Activated CD4-positive, alpha-beta T cell treated with anti-CD3 and anti-CD28 coated beads, Interleukin-2, amount 10 ng/mL, durations not matched to agents 7 days and 5 days (primary cell): Measurements from ENCODE around the gene ARVCF. TPM values are rescaled to one million over a fixed set of nuclear protein-coding genes. Genes with fewer than 3 reads are reported as not detected.

Source experiments
- CTCF ChIA-PET: fragments of 350-600 bp; sonication (Branson Sonifier 250); formaldehyde crosslinking; loops from one replicate; lab custom pipeline; 2021; ENCODE audit warnings: antibody characterized with exemption; lab: Charles Lee
- POLR2A ChIA-PET: fragments of 350-600 bp; sonication (Branson Sonifier 250); formaldehyde crosslinking; loops from one replicate; lab custom pipeline; 2021; ENCODE audit warnings: antibody characterized with exemption; lab: Charles Lee
- DNase-seq: peaks from one replicate; pipeline ENCODE4 v3.0.0-alpha.2; 2020
- H3K27ac Mint-ChIP-seq: one replicate; pipeline ENCODE4 v1.8.0; 2021; ENCODE audit warnings: mild to moderate bottlenecking, moderate library complexity, mixed read lengths
- H3K27me3 Mint-ChIP-seq: one replicate; pipeline ENCODE4 v1.8.0; 2021; ENCODE audit warnings: mixed read lengths
- H3K36me3 Mint-ChIP-seq: one replicate; pipeline ENCODE4 v1.8.0; 2021; ENCODE audit warnings: low read depth, mixed read lengths
- H3K4me1 Mint-ChIP-seq: one replicate; pipeline ENCODE4 v1.8.0; 2021; ENCODE audit warnings: mixed read lengths
- H3K4me3 Mint-ChIP-seq: one replicate; pipeline ENCODE4 v1.8.0; 2021; ENCODE audit warnings: mild to moderate bottlenecking, moderate library complexity, mixed read lengths
- H3K9me3 Mint-ChIP-seq: one replicate; pipeline ENCODE4 v1.8.0; 2021; ENCODE audit warnings: mixed read lengths
- total RNA-seq, 2 experiments: library from RNA; stranded (reverse); gene quantifications; one replicate each; pipeline ENCODE4 v1.2.3, GENCODE V29; 2021

Gene ARVCF
- total RNA-seq, 2 experiments from 2014 or later = 0.89 to 1.2 TPM

DNA sequence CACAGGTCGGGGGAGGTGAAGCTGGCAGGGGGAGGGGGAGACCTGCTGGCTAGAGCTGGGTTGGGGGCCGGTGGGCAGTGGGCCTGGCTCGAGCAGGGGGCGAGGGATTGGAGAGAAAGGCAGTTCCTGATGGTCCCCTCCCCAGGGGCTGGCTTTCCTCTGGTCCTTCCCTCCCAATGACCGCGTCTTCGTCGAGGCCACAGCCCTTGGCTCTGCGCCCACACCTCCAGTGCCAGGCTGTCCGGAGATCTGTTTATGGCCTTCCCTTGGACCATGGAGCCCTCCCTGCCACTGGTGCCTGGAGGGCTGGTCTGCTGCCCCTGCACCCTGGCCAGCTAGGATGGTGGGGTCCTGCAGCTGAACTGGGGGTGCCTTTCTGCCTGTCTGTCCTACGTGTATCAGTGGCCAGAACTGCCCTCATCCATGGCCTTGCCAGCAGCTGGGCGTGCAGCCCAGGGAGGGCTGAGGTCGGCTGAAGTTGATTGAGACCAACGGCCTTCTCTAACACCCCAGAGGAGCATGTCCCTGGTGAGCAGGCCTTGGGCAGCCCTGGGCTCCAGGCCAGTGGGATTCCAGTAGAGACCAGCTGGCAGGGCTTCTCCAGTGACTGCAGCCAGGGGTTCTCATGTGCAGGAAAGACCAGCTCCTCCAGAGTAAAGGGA, 16.6 kb upstream of the ARVCF start:
- Mint-ChIP-seq H3K4me3 (no peak overlapping the region), H3K27me3 (no peaks in the 10 kb centered on the region), H3K4me1 (peaks cover 22% of the 10 kb centered on the region), H3K36me3 (peaks cover 15% of the 10 kb centered on the region), H3K9me3 (no peaks in the 10 kb centered on the region), H3K27ac (no peak overlapping the region)
- ChIA-PET POLR2A (no interaction called here), CTCF (interaction anchor here (0.8 to 1.5 kb wide), 3 partner anchors 9 to 36 kb away, joined by 3 to 4 read pairs (median 3); no protein-coding TSS in a partner anchor)
- no peak for DNase-seq

DNA sequence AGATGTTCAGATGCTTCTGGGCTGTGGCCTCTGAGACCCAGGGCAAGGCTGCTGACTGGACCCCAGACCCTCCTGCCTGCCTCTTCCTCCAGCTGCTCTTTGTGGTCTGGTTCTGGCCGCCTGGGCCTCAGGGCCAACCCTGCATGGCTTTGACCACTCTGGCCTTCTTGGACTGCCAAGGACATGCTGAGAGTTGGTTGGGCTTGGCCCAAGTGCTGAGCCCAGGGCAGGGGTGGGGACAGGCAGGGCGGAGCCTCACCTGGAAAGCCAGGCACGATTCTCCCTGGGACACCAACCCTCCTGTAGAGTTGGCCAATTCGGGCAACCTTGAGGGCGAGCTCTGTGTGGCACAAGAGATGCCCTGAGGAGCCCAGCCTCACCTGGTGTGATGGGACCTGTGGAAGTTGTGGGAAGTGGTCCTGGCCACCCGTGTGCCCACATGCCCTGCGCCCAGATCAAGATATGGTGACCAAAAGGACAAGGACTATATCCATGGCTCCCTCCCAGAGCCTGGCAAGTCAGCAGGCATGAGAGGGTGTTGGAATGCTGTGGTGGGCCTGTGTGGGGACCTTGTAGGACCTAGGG, 15.9 kb upstream of the ARVCF start:
- Mint-ChIP-seq H3K4me1 (peaks cover 22% of the 10 kb centered on the region), H3K36me3 (peaks cover 8% of the 10 kb centered on the region), H3K27ac (peak overlapping the region; percentile 71), H3K9me3 (no peaks in the 10 kb centered on the region), H3K4me3 (no peak overlapping the region), H3K27me3 (no peaks in the 10 kb centered on the region)
- DNase-seq = no peak
- CTCF ChIA-PET = interaction anchor here (1.0 to 1.7 kb wide), 2 partner anchors 10 to 11 kb away, joined by 3 to 6 read pairs; no protein-coding TSS in a partner anchor
- POLR2A ChIA-PET = no interaction called here

DNA sequence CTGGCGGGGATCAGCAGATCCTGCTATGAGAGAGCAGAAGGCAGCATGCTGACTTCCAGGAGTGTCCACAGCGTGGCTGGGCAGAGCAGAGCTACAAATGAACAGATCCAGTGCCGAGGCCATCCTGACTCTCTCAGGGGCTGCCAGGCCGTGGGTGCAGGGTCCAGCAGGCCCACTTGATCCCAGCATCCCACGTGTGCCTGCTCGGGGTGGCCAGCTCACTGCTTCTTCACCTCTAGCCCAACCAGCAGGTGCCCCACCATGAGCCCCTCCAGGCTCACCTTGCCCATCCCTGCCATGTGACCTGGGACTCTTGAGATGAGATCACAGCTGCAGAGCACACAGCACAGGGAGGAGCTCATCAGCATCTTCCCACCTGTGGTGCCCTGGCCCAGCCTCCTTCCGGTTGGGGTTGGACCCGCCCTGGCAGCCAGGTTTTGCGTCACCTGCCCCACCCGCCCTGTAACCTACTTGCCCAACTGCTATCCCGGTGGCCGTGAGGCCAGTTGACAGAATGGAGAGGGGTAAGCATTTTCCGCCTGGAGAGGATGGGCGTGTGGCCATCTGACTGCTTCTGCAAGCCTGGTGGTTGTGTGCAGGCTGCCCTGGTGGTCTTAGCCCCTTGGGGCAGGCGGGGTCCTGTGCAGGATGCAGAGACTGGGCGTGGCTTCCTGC, 15.2 kb upstream of the ARVCF start:
- Mint-ChIP-seq H3K27ac (no peak overlapping the region), H3K4me1 (peaks cover 20% of the 10 kb centered on the region), H3K27me3 (no peaks in the 10 kb centered on the region), H3K36me3 (peaks cover 7% of the 10 kb centered on the region), H3K4me3 (no peak overlapping the region), H3K9me3 (no peaks in the 10 kb centered on the region)
- ChIA-PET POLR2A (no interaction called here), CTCF (interaction anchor here (0.7 to 1.7 kb wide), 3 partner anchors 10 to 69 kb away, joined by 3 to 6 read pairs (median 6); no protein-coding TSS in a partner anchor)
- DNase-seq = peak; percentile 30

DNA sequence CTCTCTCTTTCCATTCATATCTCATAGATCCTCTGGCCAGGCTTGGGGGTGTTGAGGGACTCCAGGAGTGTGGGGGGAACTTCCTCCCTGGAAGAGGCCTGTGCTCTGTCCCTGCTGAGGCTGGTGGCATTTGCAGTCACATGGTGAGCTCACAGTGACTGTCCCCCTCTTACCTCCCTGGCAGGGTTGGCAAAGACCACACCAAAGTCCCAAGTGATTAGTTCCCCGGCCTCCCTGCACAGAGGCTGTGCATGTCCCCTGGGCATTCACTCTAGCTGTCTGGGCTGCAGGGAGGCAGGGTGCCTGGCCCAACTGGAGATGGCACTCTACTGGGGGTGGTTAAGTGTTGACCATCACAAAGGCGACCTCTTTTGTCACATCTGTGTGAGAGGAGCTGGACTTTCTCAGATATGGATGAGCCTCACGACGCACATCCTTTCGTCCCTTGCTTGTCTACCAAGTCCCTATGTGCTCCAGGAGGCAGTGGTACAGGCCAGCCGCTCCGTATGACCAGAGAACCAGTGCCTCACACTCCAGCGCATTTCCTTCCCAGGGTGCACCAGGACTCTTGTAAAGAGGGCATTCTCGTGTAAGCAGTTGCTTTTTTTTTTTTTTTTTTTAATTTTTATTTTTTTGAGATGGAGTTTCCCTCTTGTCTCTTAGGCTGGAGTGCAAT, 13.1 kb upstream of the ARVCF start:
- no peak overlapping the region for H3K27ac Mint-ChIP-seq
- peaks cover 7% of the 10 kb centered on the region for H3K36me3 Mint-ChIP-seq
- no peak overlapping the region for H3K4me3 Mint-ChIP-seq
- CTCF ChIA-PET = no interaction called here
- DNase-seq = no peak
- POLR2A ChIA-PET = no interaction called here
- peaks cover 27% of the 10 kb centered on the region for H3K4me1 Mint-ChIP-seq
- no peaks in the 10 kb centered on the region for H3K27me3 Mint-ChIP-seq
- H3K9me3 Mint-ChIP-seq = no peaks in the 10 kb centered on the region

DNA sequence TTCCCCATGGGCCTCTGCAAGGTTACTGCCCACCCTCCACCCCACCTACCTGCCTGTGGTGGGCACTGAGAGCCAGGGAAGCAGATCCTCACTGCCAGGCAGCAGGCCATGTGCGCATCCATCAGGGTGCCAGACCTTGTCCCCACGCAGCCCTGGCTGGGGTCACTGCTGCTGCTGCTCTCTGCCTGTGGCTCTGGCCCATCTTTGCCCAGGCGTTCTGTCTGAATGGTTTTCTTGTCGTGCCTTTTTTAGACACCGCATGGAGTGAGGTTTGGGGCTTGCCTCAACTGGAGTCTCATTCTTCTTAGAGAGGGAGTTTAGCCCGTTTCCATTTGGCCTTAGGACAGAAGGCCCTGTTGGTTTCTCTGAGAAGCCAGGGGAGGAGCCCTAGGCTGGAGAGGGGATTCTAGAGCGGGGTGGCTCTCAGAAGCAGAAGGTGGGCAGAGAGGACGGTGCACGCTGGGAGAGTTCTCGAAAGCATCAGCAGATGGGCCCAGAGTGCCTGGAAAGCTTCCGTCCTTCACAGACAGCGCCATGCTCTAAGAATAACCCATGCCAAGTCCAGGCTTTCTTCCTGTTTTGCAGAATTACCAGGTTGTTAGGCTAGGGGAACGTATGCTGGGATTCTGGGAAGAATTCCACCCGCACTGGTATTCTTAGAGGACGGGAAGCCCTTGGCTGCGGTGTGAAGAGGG, 12.4 kb upstream of the ARVCF start:
- H3K27me3 Mint-ChIP-seq = no peaks in the 10 kb centered on the region
- H3K27ac Mint-ChIP-seq = peak overlapping the region; percentile 19
- no peak for DNase-seq
- H3K9me3 Mint-ChIP-seq = no peaks in the 10 kb centered on the region
- H3K36me3 Mint-ChIP-seq = peaks cover 4% of the 10 kb centered on the region
- peaks cover 27% of the 10 kb centered on the region for H3K4me1 Mint-ChIP-seq
- POLR2A ChIA-PET = no interaction called here
- no peak overlapping the region for H3K4me3 Mint-ChIP-seq
- CTCF ChIA-PET = no interaction called here

DNA sequence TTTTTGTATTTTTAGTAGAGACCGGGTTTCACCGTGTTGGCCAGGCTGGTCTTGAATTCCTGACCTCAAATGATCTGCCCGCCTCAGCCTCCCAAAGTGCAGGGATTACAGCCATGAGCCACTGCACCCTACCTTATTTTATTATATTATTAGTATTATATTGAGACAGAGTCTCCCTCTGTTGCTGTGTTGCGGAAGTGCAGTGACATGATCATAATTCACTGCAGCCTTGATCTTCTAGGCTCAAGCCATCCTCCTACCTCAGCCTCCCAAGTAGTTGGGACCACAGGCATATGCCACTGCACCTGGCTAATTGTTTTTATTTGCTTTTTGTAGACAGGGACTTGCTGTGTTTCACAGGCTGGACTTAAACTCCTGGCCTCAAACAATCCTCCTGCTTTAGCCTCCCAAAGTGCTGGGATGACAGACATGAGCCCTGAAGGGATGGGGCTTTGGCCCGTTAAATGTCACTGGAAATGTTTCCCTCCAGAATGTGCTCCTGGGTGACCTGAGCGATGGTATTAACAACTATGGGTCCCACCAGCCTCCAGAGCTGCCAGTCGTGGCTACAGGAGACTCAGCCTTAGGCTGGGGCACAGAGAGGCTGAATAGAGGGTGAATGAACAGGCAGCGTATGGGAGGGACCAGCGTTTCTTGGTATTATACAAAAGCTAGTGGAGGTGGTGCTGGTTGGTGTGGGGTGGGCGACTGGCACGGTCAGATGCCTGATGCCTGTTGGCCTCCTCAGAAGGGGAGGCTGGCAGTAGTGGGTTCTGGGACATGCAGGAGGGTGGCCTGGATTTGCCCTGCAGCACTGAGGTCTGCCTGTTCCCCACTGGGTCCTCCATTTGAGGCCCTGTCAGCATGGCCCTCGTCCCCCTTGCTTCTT, 11.6 kb upstream of the ARVCF start:
- Mint-ChIP-seq H3K9me3 (no peaks in the 10 kb centered on the region), H3K4me1 (peaks cover 29% of the 10 kb centered on the region), H3K27ac (no peak overlapping the region), H3K27me3 (no peaks in the 10 kb centered on the region), H3K36me3 (peaks cover 4% of the 10 kb centered on the region), H3K4me3 (no peak overlapping the region)
- DNase-seq = no peak
- ChIA-PET CTCF (no interaction called here), POLR2A (no interaction called here)

DNA sequence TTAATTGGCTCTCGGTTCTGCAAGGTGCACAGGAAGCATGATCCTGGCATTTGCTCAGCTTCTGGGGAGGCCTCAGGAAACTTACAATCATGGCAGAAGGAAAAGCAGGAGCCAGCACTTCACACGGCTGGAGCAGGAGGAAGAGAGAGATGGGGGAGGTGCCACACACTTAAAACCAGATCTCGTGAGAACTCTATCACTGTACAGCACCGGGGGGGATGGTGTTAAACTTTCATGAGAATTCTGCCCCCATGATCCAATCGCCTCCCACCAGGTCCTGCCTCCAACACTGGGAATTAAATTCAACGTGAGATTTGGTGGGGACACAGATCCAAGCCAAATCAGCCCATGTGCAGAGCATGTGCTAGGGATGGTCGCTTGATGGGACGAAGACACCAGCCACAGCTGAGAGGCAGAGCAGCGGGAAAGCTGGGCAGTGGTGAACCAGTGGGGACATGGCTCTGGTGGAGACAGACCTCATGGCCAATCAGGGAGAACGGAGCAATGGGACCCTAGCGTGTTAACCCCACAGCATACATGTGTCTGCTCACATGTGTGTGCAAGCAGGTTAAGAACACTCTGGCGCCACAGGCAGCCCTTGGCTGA, 10.5 kb upstream of the ARVCF start:
- Mint-ChIP-seq H3K27ac (no peak overlapping the region), H3K9me3 (no peaks in the 10 kb centered on the region), H3K4me3 (no peak overlapping the region), H3K4me1 (peaks cover 29% of the 10 kb centered on the region), H3K27me3 (no peaks in the 10 kb centered on the region), H3K36me3 (peaks cover 4% of the 10 kb centered on the region)
- ChIA-PET CTCF (no interaction called here), POLR2A (no interaction called here)
- no peak for DNase-seq

DNA sequence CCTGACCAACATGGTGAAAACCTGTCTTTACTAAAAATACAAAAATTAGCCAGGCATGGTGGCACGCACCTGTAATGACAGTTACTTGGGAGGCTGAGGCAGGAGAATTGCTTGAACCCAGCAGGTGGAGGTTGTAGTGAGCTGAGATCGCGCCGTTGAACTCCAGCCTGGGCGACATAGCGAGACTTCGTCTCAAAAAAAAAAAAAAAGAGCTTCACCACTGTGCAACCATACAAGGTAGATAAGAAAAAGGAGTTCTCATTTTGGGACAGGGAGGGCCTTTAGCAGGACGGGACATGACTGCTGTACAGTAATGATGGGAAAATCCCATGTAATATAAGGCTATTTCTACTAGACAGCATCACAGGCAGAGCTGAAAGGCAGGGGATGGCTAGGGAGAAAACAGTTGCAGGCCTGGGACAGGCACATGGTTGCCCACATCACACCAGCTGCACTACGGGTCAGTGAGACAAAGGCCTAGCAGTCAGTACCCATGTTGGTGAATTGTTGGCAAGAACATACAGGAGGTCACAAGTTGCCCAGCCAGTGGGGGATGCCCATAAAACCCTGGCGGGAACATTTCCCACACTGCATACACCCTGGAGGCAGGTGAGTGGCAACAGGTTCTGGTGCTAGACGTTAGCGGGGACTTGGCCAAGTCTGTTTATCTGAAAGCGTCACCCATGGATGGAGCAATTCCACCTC, 9.7 kb upstream of the ARVCF start:
- POLR2A ChIA-PET = no interaction called here
- no peak overlapping the region for H3K27ac Mint-ChIP-seq

DNA sequence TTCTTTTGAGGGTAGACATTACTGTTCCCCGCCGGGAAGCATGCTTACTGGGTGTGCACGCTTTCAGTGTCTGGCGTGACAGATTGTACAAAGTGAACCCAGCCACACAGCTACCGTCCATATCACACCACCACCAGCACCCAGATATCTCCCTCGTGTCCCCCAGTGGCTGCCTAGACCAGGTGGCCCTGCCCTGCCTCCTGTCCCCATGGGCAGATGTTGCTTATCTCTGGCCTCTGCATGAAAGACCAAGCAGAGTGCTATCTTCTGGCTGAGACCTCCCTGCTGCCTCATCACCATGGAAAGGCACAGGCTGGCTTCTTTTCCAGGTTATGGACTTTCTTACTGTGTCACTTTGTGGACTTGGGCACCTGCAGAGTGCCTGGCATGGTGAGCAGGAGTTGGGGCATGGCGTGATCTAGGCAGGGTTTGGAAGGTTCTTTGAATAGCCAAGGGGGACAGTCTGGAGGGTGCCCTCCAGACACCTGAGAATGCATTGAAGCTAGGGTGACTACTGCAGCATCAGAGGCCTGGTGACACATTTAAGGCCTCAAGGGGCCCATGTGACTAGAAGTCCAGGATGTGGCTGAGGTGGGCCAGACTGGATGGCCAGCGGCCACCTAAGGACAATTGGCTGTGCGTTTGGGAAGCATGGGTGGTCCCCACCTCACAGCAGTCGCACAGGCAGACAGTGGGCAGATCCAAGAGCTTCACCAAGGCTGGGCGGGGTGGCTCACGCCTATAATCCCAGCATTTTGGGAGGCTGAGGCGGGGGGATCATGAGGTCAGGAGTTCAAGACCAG, 9.0 kb upstream of the ARVCF start:
- ChIA-PET POLR2A (no interaction called here), CTCF (interaction anchor here (0.6 kb wide), 1 partner anchor 43 kb away, joined by 3 read pairs; no protein-coding TSS in a partner anchor)
- DNase-seq = no peak
- no peak overlapping the region for H3K27ac Mint-ChIP-seq
- no peaks in the 10 kb centered on the region for H3K9me3 Mint-ChIP-seq
- no peaks in the 10 kb centered on the region for H3K27me3 Mint-ChIP-seq
- no peak overlapping the region for H3K4me3 Mint-ChIP-seq
- H3K36me3 Mint-ChIP-seq = peaks cover 3% of the 10 kb centered on the region
- peaks cover 26% of the 10 kb centered on the region for H3K4me1 Mint-ChIP-seq

More for the DNA sequence above, 9.7 kb upstream of the ARVCF start:
- Mint-ChIP-seq H3K9me3 (no peaks in the 10 kb centered on the region), H3K4me1 (peaks cover 26% of the 10 kb centered on the region), H3K36me3 (peaks cover under 1% of the 10 kb centered on the region), H3K27me3 (no peaks in the 10 kb centered on the region), H3K4me3 (no peak overlapping the region)
- CTCF ChIA-PET = interaction anchor here (0.6 kb wide), 1 partner anchor 43 kb away, joined by 3 read pairs; no protein-coding TSS in a partner anchor
- no peak for DNase-seq

DNA sequence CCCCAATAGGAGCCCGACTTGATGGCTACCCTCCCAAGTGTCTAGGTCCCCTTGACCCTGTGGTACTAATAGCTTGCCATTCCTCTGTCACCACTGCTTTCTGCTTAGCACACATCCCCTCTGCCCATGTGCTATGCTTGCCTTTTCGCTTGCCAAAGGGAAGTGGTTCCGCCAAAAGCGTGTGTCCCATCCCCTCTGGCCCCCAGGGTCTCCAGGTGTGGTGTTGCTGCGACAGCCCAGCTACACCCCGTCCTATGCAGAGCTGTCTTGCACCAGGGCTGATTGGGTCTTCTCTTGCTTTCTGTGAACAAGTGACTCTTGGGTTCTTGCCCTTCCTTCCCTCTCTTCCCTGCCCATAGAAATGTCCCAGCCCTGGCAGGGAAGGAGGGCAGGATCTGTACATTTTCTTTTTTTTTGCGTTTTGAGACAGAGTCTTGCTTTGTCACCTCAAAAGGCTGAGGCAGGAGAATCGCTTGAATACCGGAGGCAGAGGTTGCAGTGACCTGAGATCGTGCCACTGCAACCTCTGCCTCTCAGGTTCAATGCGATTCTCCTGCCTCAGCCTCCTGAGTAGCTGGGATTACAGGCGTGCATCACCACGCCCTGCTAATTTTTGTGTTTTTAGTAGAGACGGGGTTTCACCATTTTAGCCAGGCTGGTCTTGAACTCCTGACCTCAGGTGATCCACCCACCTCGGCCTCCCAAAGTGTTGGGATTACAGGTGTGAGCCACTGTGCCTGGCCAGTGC, 8.2 kb upstream of the ARVCF start:
- H3K36me3 Mint-ChIP-seq = peaks cover 3% of the 10 kb centered on the region
- no peak overlapping the region for H3K4me3 Mint-ChIP-seq
- no peak overlapping the region for H3K27ac Mint-ChIP-seq
- CTCF ChIA-PET = interaction anchor here (0.7 kb wide), 1 partner anchor 12 kb away, joined by 3 read pairs; no protein-coding TSS in a partner anchor
- H3K9me3 Mint-ChIP-seq = no peaks in the 10 kb centered on the region
- H3K4me1 Mint-ChIP-seq = peaks cover 33% of the 10 kb centered on the region
- H3K27me3 Mint-ChIP-seq = no peaks in the 10 kb centered on the region
- POLR2A ChIA-PET = no interaction called here
- no peak for DNase-seq
